Activated CD4-positive, alpha-beta memory T cell treated with anti-CD3 and anti-CD28 coated beads for 36 hours (primary cell): ENCODE measurements around the gene APOC3. TPM values are rescaled to one million over a fixed set of nuclear protein-coding genes. Genes with fewer than 3 reads are reported as not detected.

Experiments used
- CTCF ChIA-PET: fragments of 350-600 bp; sonication (Branson Sonifier 250); formaldehyde crosslinking; loops from one replicate; lab custom pipeline; 2021; ENCODE audit warnings: antibody characterized with exemption, inconsistent platforms; lab: Charles Lee
- POLR2A ChIA-PET: fragments of 350-600 bp; sonication (Branson Sonifier 250); formaldehyde crosslinking; loops from one replicate; lab custom pipeline; 2021; ENCODE audit warnings: antibody characterized with exemption; lab: Charles Lee
- DNase-seq: peaks from one replicate; pipeline ENCODE4 v3.0.0-alpha.2; 2020
- H3K27ac Mint-ChIP-seq: one replicate; pipeline ENCODE4 v1.8.0; 2021; ENCODE audit warnings: mixed read lengths
- H3K27me3 Mint-ChIP-seq: one replicate; pipeline ENCODE4 v1.8.0; 2021; ENCODE audit warnings: mixed read lengths
- H3K36me3 Mint-ChIP-seq: one replicate; pipeline ENCODE4 v1.8.0; 2021; ENCODE audit warnings: mixed read lengths
- H3K4me1 Mint-ChIP-seq: one replicate; pipeline ENCODE4 v1.8.0; 2021; ENCODE audit warnings: low read depth, mixed read lengths
- H3K4me3 Mint-ChIP-seq: one replicate; pipeline ENCODE4 v1.8.0; 2021; ENCODE audit warnings: mild to moderate bottlenecking, mixed read lengths
- H3K9me3 Mint-ChIP-seq: one replicate; pipeline ENCODE4 v1.8.0; 2021; ENCODE audit warnings: mixed read lengths
- intact Hi-C: fragments of 100-400 bp; cut with micrococcal nuclease; formaldehyde crosslinking; loops from one replicate; pipeline ENCODE4 v1.15.1; 2023
- total RNA-seq, 2 experiments: library from RNA; stranded (reverse); gene quantifications; one replicate each; pipeline ENCODE4 v1.2.3, GENCODE V29; 2021

Gene APOC3
- total RNA-seq, 2 experiments from 2014 or later = not detected

- DNase-seq = no peak
- Mint-ChIP-seq H3K4me3 (no peak overlapping the region), H3K27me3 (no peaks in the 10 kb centered on the region), H3K27ac (no peak overlapping the region), H3K36me3 (no peaks in the 10 kb centered on the region), H3K4me1 (no peaks in the 10 kb centered on the region), H3K9me3 (no peaks in the 10 kb centered on the region)
- ChIA-PET POLR2A (no interaction called here), CTCF (interaction anchor here (1.1 to 3.3 kb wide), 3 partner anchors 13 to 31 kb away, joined by 3 to 14 read pairs (median 3); partner anchors contain the start of gene APOA5)
- intact Hi-C loops = no loop called here
These were observed 7.1 kb upstream of the APOC3 start for GRCh38 chr11:116822575-116822974.

- intact Hi-C loops = no loop called here
- H3K27ac Mint-ChIP-seq = no peak within 1 kb of the TSS
- ChIA-PET CTCF (interaction anchor here (1.1 to 3.3 kb wide), 4 partner anchors 13 to 282 kb away, joined by 3 to 14 read pairs (median 4); partner anchors contain the start of gene APOA5), POLR2A (no interaction called here)
- H3K27me3 Mint-ChIP-seq = no peaks in the 10 kb centered on the region
- no peaks in the 10 kb centered on the region for H3K36me3 Mint-ChIP-seq
- DNase-seq = no peak
- no peak within 1 kb of the TSS for H3K4me3 Mint-ChIP-seq
- H3K9me3 Mint-ChIP-seq = no peaks in the 10 kb centered on the region
- H3K4me1 Mint-ChIP-seq = no peaks in the 10 kb centered on the region
These were observed 6.5 kb upstream of the APOC3 start, which contains the start of gene APOA4 for GRCh38 chr11:116823031-116823843. Gene APOA4, minus strand, starts transcription at chr11:116823304. Its CDS starts 113 bp downstream, at chr11:116823191.

- no peaks in the 10 kb centered on the region for H3K36me3 Mint-ChIP-seq
- no peaks in the 10 kb centered on the region for H3K4me1 Mint-ChIP-seq
- ChIA-PET CTCF (no interaction called here), POLR2A (no interaction called here)
- H3K4me3 Mint-ChIP-seq = no peak overlapping the region
- H3K27me3 Mint-ChIP-seq = no peaks in the 10 kb centered on the region
- no peaks in the 10 kb centered on the region for H3K9me3 Mint-ChIP-seq
- intact Hi-C loops = no loop called here
- no peak overlapping the region for H3K27ac Mint-ChIP-seq
- no peak for DNase-seq
These were observed 4.3 kb upstream of the APOC3 start for GRCh38 chr11:116825434-116825833.

GRCh38 chr11:116825854-116826750 lies 3.6 kb upstream of the APOC3 start:
- ChIA-PET POLR2A (no interaction called here), CTCF (no interaction called here)
- Mint-ChIP-seq H3K27me3 (no peaks in the 10 kb centered on the region), H3K36me3 (no peaks in the 10 kb centered on the region), H3K9me3 (no peaks in the 10 kb centered on the region), H3K4me1 (no peaks in the 10 kb centered on the region), H3K27ac (no peak overlapping the region), H3K4me3 (no peak overlapping the region)
- intact Hi-C loops = no loop called here
- DNase-seq = no peak

GRCh38 chr11:116826751-116827431 lies 2.8 kb upstream of the APOC3 start:
- CTCF ChIA-PET = no interaction called here
- no peaks in the 10 kb centered on the region for H3K36me3 Mint-ChIP-seq
- DNase-seq = no peak
- no peaks in the 10 kb centered on the region for H3K27me3 Mint-ChIP-seq
- H3K27ac Mint-ChIP-seq = no peak overlapping the region
- no peaks in the 10 kb centered on the region for H3K9me3 Mint-ChIP-seq
- POLR2A ChIA-PET = no interaction called here
- no peak overlapping the region for H3K4me3 Mint-ChIP-seq
- no peaks in the 10 kb centered on the region for H3K4me1 Mint-ChIP-seq
- intact Hi-C loops = no loop called here

- CTCF ChIA-PET = no interaction called here
- no peak for DNase-seq
- POLR2A ChIA-PET = no interaction called here
- Mint-ChIP-seq H3K4me1 (no peaks in the 10 kb centered on the region), H3K27me3 (no peaks in the 10 kb centered on the region), H3K36me3 (no peaks in the 10 kb centered on the region), H3K4me3 (no peak overlapping the region), H3K27ac (no peak overlapping the region), H3K9me3 (no peaks in the 10 kb centered on the region)
- intact Hi-C loops = no loop called here
These were observed 2.2 kb upstream of the APOC3 start for GRCh38 chr11:116827461-116827860.

GRCh38 chr11:116828632-116829524 lies 829 bp upstream of the APOC3 start:
- Mint-ChIP-seq H3K36me3 (no peaks in the 10 kb centered on the region), H3K27me3 (no peaks in the 10 kb centered on the region), H3K4me3 (no peak overlapping the region), H3K4me1 (no peaks in the 10 kb centered on the region), H3K9me3 (no peaks in the 10 kb centered on the region), H3K27ac (no peak overlapping the region)
- CTCF ChIA-PET = no interaction called here
- intact Hi-C loops = no loop called here
- POLR2A ChIA-PET = interaction anchor here (0.7 kb wide), 1 partner anchor 1323 kb away, joined by 3 read pairs; no protein-coding TSS in a partner anchor
- no peak for DNase-seq

GRCh38 chr11:116830184-116830912 lies 641 bp downstream of the APOC3 start:
- no peaks in the 10 kb centered on the region for H3K36me3 Mint-ChIP-seq
- H3K4me3 Mint-ChIP-seq = no peak overlapping the region
- DNase-seq = no peak
- no peaks in the 10 kb centered on the region for H3K27me3 Mint-ChIP-seq
- ChIA-PET POLR2A (no interaction called here), CTCF (no interaction called here)
- no peaks in the 10 kb centered on the region for H3K9me3 Mint-ChIP-seq
- no peak overlapping the region for H3K27ac Mint-ChIP-seq
- intact Hi-C loops = no loop called here
- H3K4me1 Mint-ChIP-seq = peaks cover 4% of the 10 kb centered on the region

- no peaks in the 10 kb centered on the region for H3K36me3 Mint-ChIP-seq
- H3K4me1 Mint-ChIP-seq = peaks cover 12% of the 10 kb centered on the region
- intact Hi-C loops = no loop called here
- ChIA-PET CTCF (no interaction called here), POLR2A (no interaction called here)
- H3K27me3 Mint-ChIP-seq = no peaks in the 10 kb centered on the region
- no peak overlapping the region for H3K4me3 Mint-ChIP-seq
- H3K9me3 Mint-ChIP-seq = no peaks in the 10 kb centered on the region
- H3K27ac Mint-ChIP-seq = no peak overlapping the region
- DNase-seq = no peak
These were observed 2.2 kb downstream of the APOC3 start for GRCh38 chr11:116831790-116832349.

GRCh38 chr11:116832350-116833290 lies 2.9 kb downstream of the APOC3 start:
- Mint-ChIP-seq H3K4me1 (peaks cover 12% of the 10 kb centered on the region), H3K9me3 (no peaks in the 10 kb centered on the region), H3K36me3 (no peaks in the 10 kb centered on the region), H3K27ac (no peak overlapping the region), H3K27me3 (no peaks in the 10 kb centered on the region), H3K4me3 (no peak overlapping the region)
- intact Hi-C loops = no loop called here
- CTCF ChIA-PET = interaction anchor here (2.0 kb wide), 1 partner anchor 42 kb away, joined by 11 read pairs; the partner anchor contains the start of gene APOA5
- POLR2A ChIA-PET = interaction anchor here (0.7 kb wide), 1 partner anchor 114 kb away, joined by 3 read pairs; no protein-coding TSS in a partner anchor
- DNase-seq = no peak
